GM21825 (cell line): ENCODE data around the gene CFAP20DC.
"Not testable (repeated sequence)": the region's sequence is repeated elsewhere in the genome, so short reads cannot be mapped to it uniquely, and the experiment has no call there.

Source experiments
- ATAC-seq: cut with Tn5 transposase; IDR thresholded peaks from one replicate; pipeline ENCODE4 v1.9.1; 2021; ENCODE audit warnings: mild to moderate bottlenecking, moderate library complexity; ENCODE audit not compliant: unreplicated experiment

CFAP20DC gene

DNA sequence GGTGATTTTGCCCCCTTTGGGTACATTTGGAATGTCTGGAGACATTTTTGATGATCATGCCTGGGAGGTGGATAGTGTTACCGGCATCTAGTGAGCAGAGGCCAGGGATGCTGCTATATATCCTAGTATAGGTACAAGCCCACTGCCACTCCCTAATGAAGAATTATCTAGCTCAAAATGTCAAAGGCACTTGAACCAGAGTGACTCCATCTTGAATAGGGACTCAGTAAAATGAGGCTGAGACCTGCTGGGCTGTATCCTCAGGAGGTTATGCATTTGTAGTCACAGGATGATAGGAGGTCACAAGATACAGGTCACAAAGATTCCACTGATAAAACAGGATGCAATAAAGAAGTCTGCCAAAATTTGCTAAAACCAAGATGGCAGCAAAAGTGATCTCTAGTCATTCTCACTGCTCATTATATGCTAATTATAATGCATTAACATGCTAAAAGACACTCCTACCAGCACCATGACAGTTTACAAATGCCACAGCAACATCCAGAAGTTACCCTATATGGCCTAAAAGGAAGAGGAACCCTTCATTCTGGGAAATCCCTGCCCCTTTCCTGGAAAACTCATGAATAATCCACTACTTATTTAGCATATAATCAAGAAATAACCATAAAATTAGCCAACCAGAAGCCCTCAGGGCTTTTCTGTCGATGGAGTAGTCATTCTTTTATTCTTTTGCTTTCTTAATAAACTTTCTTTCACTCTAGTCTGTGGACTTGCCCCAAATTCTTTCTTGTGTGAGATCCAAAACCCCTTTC, 343.2 kb downstream of the CFAP20DC start:
- ATAC-seq, result no peak

DNA sequence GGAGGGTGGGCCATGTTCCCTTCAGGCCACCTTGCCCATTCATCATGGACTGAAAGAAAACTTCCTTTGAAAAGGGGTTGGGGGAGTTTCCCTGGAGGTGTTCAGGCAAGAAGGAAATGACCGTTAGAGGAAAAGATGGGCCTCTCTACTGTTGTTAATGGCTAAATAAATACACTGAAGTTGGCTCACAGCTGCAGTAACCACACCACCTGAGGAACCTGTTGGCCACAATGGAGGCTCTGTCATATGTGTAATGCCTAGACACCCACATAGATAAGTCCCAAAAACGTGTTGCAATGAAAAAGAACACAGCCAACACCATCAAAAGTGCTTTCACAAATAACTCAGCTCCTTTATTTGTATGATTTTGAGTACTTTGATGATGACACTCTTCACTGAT, 345.1 kb downstream of the CFAP20DC start:
- ATAC-seq, result no peak

DNA sequence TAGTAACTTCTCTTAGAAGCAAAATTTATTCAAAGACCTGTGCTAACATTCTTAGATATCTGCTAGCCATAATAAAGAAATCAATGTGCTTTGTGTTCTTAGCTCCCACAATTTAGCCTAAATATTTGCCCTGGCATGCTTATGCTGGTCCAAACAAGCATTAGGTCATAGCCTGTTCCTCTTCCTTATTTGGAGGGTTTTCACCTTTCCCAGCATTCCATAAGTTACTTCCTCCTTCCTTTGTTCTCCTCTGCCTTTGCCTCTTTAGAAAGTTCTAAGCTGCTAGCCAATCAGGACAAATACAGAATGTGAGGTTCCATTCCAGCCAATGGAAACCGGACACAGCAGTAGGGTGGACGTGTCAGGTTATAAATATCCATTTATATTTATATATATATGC, 345.5 kb downstream of the CFAP20DC start:
- ATAC-seq, result not testable (repeated sequence)

DNA sequence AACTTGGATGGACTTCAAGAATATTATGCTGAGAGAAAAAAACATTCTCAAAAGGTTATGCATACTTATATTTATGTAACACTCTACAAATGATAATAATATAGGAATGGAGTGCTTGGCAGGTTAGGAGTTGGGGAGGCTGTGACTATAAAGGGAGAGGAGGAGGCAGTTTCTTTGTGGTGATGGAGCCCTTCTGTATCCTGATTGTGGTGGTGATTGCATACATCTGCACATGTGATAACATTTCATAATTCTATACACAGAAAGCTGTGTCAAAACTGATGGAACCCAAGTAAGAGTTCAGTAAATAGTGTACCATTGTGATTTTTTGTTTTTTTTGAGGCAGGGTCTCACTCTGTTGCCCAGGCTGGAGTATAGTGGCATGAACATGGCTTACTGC, 351.6 kb downstream of the CFAP20DC start:
- ATAC-seq, result no peak

DNA sequence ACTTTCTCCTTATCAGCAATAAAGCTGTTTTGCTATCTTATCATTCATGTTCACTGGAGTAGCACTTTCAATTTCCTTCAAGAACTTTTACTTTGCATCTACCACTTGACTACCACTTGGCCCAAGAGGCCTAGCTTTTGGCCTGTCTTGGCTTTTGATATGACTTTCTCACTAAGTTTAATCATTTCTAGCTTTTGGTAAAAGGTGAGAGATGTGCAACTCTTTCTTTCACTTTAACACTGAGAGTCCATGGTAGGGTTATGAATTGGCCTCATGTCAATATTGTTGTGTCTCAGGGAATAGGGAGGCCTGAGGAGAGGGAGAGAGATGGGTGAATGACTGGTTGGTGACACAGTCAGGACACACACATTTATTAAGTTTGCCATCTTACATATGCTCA, 352.3 kb downstream of the CFAP20DC start:
- ATAC-seq, result peak; percentile 47

DNA sequence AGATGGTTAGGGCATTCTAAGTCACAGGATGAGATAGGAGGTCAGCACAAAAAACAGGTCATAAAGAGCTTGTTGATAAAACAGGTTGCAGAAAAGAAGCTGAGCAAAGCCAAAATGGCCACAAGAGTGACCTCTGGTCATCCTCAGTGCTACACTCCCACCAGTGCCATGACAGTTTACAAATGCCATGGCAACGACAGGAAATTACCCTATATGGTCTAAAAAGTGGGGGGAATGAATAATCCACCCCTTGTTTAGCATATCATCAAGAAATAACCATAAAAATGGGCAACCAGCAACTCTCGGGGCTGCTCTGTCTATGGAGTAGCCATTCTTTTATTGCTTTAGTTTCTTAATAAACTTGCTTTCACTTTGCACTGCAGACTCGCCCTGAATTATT, 353.0 kb downstream of the CFAP20DC start:
- ATAC-seq, result not testable (repeated sequence)

DNA sequence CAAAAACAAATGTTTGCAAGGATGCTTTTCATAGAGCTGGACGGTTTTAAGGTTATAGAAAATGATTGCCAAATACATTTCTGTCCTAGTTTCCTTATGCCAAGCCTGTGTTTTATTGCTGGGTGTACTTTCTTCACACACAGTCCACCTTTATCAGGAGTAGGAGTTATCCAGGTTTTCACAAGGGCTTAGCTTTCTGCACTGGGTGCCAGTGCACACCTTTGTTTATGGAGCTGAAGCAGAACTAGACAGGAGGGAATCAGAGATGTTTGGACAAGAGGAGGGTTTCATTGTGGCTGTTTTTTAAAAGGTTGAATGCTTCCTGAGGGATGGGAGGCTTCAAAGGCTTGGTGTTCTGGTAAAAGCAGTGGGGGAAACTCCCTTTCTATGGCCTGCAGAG, 353.7 kb downstream of the CFAP20DC start:
- no peak for ATAC-seq

DNA sequence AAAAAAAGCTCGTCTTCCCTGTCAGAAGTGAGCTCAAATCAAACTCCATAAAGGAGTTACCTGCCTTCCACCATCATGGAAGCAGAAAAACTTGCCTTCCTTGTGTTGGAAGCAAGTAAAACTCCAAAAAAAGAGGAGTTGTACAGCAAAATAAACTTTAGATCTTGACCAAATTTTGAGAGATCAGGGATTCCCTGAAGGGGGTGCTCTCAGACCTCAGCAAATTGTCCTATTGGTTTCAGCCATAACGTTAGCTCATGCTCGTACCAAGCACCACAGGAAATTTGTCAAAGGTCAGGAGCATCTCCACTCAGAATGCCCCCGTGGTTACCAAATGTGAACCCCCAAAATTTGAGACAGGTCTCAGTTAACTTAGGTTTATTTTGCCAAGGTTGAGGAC, 354.5 kb downstream of the CFAP20DC start:
- ATAC-seq, result not testable (repeated sequence)

DNA sequence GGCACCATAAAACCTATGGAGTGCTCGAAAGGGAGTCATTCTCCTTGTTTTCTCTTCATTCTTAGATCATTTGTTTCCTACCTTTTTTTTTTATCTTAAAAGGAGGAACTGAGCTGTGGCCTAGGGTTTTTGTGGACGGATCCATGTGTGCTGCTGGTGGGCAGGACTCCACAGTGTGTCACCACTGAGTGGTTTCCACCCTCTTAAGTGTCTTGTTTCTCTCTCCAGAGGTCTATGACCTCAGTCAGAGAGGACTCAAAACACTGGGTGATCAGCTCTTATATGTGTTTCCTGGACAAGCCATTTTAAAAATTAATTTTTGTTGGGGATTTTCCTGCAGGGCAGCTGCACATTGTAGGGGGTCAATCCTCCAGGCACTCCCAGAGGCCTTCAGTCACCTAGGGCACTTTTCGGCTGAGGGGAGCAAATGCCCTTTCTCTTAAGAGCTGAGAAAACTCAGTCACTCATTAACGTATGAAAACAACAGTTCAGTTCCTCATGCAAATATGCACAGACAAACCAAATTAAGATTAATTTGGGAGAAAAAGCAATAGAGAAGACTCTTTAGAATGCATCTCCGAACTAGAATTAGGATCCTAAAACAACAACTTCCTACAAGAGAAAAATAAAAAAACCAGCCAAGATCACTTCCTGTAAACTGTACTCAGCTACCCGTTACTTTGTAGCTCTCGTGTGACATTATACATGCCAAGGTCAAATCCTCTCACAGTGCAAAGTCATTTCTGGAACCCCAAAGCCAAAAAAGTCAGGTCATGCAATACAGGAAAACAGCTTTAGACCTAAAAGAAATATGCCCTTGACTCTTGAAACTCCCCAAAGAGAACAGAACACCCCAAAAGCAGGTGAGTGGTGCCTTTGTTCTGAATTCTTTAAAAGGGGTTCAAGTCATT, 355.6 kb downstream of the CFAP20DC start:
- peak; percentile 68 for ATAC-seq

DNA sequence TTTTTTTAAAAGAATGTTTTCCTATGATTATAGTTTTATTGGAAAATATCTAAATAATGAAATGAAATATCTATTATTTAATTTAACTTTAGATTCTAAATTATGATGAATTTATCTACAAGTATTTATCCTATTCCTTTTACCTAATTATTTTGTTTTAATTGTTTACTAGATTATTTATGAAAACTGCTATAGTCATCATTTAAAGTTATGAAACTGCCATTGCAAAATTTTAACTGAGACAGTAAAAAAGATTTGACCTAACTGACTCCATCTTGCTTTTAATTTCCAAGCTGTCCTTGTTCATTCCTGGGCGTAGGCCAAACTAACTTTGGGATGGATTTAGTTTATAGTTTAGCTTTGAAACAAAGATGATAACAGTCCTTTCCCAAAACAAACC, 357.3 kb downstream of the CFAP20DC start:
- no peak for ATAC-seq
